Measurements from ENCODE around the gene SVOPL. TPM values are rescaled to one million over a fixed set of nuclear protein-coding genes. Genes with fewer than 3 reads are reported as not detected.

Gene SVOPL
- total and polyA plus RNA-seq, 9 of the 15 experiments (the other 6 are each of a cell fraction or from before 2014, with no cell fraction given) = 0.13 to 0.42 (median 0.20) TPM; not detected in 6

DNA sequence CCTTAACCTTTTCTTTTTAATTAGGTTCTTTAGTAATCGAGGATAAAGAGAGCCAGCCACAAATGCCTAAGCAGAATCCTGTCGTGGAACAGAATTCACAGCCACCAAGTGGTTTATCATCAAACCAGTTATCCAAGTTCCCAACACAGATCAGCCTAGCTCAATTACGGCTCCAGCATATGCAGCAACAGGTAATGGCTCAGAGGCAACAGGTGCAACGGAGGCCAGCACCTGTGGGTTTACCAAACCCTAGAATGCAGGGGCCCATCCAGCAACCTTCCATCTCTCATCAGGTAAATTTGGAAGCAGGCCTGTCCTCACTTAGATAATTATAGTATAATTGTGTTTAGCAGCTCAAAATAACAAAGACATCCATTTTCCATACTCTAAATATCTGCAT is 146.5 kb downstream of the SVOPL start:
- Histone ChIP-seq H4K20me1 (replicated peaks; ENCODE audit: control insufficient read depth, insufficient read depth, low read length) (no peaks in the 10 kb centered on the region), H3K9me1 (ENCODE audit: control insufficient read depth, insufficient read depth, low read length) (no peaks in the 10 kb centered on the region), H3K79me2 (ENCODE audit: control insufficient read depth, insufficient read depth, low read length) (no peaks in the 10 kb centered on the region), H3K9ac (ENCODE audit: insufficient read depth in 1 of 2, low read depth in 2 of 2, low read length in 2 of 2) (no peak overlapping the region), H2AFZ (ENCODE audit: low read depth, low read length) (no peak overlapping the region), H3K27ac (ENCODE audit: extremely low read depth, low read depth, low read length) (no peak overlapping the region), H3K36me3 (ENCODE audit: control insufficient read depth, insufficient read depth, low read length) (peaks cover 95% of the 10 kb centered on the region), H3K4me2 (ENCODE audit: insufficient read depth, low read length) (no peak overlapping the region), H3K4me3 (no peak overlapping the region), H3K27me3 (ENCODE audit: control insufficient read depth in 2 of 2, insufficient read depth in 2 of 2, low read length in 2 of 2) (no peaks in the 10 kb centered on the region), H3K9me3 (replicated peaks; ENCODE audit: control insufficient read depth, insufficient read depth, low read depth, low read length) (peaks cover 26% of the 10 kb centered on the region), H3K4me1 (replicated peaks in 1 of 2; ENCODE audit: control insufficient read depth in 2 of 2, insufficient read depth in 2 of 2, low read length in 2 of 2) (no peaks in the 10 kb centered on the region)
- intact Hi-C loops (cut with micrococcal nuclease) = no loop called here
- FAIRE-seq (no peak), ATAC-seq (no peak), DNase-seq (ENCODE audit: extremely low read depth in 1 of 4, low spot score in 3 of 4) (no peak)
- no TSS peak for BruUV-seq (replicated peaks)
- 95% methylated on average over 4 of the region's 4 CpGs for WGBS (ENCODE audit: insufficient coverage, low coverage, missing lambda C conversion rate)
- ChIA-PET CTCF (ENCODE audit: low intra/inter-chr PET ratio) (no interaction called here), POLR2A (no interaction called here)
- in situ Hi-C loops (cut with MboI) = no loop called here
- TF ChIP-seq KAT8 (IDR thresholded peaks at IDR 0.05; ENCODE audit: low read depth) (no peak), OTX1 (CRISPR knock-in tag; IDR thresholded peaks at IDR 0.05) (no peak), NFRKB (IDR thresholded peaks at IDR 0.05; ENCODE audit: low read depth) (no peak), C11orf30 (IDR thresholded peaks at IDR 0.05; ENCODE audit: low read depth) (no peak), ZNF780A (CRISPR knock-in tag; IDR thresholded peaks at IDR 0.05) (no peak)
- TF ChIP-seq, protein P1, sequence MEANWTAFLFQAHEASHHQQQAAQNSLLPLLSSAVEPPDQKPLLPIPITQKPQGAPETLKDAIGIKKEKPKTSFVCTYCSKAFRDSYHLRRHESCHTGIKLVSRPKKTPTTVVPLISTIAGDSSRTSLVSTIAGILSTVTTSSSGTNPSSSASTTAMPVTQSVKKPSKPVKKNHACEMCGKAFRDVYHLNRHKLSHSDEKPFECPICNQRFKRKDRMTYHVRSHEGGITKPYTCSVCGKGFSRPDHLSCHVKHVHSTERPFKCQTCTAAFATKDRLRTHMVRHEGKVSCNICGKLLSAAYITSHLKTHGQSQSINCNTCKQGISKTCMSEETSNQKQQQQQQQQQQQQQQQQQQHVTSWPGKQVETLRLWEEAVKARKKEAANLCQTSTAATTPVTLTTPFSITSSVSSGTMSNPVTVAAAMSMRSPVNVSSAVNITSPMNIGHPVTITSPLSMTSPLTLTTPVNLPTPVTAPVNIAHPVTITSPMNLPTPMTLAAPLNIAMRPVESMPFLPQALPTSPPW (CRISPR knock-in tag; IDR thresholded peaks at IDR 0.05) = no peak
- TF ChIP-seq, protein P2, sequence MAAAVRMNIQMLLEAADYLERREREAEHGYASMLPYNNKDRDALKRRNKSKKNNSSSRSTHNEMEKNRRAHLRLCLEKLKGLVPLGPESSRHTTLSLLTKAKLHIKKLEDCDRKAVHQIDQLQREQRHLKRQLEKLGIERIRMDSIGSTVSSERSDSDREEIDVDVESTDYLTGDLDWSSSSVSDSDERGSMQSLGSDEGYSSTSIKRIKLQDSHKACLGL (CRISPR knock-in tag; IDR thresholded peaks at IDR 0.05; ENCODE audit: borderline replicate concordance, poor library complexity, severe bottlenecking) = no peak

All from K562 (cell line).